ENCODE data around the gene LRRFIP2. TPM values are rescaled to one million over a fixed set of nuclear protein-coding genes. Genes with fewer than 3 reads are reported as not detected.
A peak's percentile ranks its signal among the peaks of the same experiment; 100 is the strongest.
"Not testable (repeated sequence)": the region's sequence is repeated elsewhere in the genome, so short reads cannot be mapped to it uniquely, and the experiment has no call there.

LRRFIP2 gene
- total RNA-seq, 1 donor from 2014 or later = 87.2 TPM

DNA sequence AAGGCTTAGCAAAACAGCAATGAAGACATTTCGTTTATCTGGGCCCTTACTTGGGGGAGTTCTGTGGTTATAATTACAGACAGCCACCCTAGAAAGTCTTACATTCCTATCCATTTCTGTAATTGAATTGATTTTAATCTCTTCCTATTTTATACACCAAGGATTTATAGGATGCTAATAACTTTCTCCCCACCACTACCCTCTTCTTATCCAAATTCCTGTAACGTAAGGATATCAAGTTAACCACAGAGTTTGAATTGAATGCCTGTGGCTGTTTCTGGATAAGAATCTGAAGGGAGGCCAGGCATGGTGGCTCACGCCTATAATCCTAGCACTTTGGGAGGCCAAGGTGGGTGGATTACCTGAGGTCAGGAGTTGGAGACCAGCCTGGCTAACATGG, 102.5 kb downstream of the LRRFIP2 start:
- no peak for DNase-seq (ENCODE audit: low read depth)

DNA sequence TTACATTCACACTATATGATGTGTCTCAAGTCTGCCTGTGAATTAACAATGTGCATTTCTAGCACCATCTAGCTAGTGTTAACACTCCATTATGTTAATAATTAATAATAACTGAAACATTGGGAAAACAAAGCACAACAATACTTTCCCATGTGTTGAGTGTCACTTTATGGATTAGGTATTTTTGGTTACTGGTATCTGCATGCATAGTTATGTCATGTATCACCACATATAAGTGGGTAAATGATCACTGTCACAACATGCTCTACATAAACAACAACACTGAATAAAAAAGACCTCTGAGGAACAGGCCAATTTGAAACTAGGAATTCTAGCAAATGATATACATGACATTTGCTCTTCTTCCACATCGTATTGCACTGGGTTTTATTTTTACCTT, 106.4 kb downstream of the LRRFIP2 start:
- DNase-seq (ENCODE audit: low read depth) = no peak

DNA sequence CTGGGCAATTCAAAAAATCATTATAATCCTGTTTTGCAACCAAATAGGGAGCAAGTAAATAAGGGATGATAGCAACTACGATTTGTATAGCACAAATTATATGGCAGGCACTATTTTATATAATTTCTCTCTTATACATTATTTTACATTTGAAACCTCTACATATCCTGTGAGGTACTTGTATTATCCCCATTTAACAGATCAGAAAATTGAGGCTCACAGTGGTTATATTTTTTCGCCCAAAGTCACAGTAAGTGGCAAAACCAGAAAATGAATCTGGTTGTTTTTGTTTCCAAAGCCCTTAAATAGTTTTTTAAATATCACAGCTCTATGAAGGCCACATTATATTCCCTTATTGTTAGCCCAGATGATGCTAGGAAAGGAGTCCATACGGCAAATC, 106.8 kb downstream of the LRRFIP2 start:
- no peak for DNase-seq (ENCODE audit: low read depth)

DNA sequence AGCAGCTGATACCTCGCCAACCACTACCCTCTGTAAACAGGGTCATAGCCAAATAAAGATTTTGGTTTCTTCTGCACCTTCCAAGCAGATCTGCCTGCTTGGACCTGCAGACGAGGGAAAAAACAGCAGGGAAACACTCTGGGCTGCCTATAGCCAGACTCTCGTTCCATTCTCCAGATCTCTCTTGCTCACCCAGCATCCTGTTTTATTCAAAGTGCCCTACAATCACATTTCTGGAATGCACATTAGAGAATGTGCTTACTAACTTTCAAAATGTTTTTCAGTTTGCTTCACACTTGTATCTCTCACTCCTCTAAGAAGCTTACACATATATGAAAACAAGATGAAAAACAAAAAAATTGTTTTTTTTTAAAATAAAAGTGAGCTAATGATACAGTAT, 109.6 kb downstream of the LRRFIP2 start:
- no peak for DNase-seq (ENCODE audit: low read depth)

DNA sequence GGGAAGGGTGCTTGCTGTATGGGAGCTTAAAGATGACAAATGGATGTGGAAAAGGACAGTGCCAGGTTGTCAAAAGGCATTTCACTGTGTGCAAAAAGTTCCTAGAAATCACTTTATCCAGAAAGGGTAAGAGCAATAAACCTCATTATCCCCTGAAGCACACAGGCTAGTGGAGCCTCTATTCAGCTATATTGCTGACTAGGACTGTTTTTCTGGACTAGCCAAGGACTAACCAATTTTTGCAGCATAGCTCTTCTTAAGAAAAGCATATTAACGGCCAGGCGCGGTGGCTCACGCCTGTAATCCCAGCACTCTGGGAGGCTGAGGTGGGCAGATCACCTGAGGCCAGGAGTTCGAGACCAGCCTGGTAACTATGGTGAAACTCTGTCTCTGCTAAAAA, 116.3 kb downstream of the LRRFIP2 start:
- no peak for DNase-seq (ENCODE audit: low read depth)

DNA sequence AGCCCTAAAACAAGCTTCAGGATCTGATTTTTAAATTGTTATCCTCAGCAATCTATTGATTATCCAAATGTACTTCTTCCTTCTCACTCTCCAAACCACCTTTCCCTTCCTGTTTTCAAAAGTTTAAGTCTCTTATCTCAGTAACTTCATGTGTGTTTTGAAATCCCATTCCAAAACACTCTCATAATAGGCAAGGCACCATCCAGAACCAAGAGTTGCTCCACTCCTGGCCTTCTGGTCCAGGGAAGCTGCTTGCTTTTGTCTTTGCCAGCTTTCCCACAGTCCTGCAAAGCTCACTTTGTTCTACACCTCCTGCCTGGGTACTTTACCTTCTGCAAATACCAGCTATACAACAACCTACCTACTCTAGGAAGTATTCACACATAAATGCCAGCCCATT, 117.6 kb downstream of the LRRFIP2 start:
- DNase-seq (ENCODE audit: low read depth) = no peak

DNA sequence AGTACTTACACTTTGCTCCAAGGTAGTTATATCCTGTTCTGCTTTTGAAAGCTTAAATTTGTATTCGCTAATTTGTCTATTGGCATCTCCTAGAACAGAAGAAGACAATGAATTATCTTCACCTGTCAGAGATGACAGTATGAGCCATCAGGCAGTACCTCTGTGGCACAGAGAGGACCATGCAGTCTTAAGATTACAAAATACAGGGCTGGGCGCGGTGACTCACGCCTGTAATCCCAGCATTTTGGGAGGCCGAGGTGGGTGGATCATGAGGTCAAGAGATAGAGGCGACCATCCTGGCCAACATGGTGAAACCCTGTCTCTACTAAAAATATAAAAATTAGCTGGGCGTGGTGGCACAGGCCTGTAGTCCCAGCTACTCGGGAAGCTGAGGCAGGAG, 119.3 kb downstream of the LRRFIP2 start:
- DNase-seq (ENCODE audit: low read depth) = peak; percentile 13

DNA sequence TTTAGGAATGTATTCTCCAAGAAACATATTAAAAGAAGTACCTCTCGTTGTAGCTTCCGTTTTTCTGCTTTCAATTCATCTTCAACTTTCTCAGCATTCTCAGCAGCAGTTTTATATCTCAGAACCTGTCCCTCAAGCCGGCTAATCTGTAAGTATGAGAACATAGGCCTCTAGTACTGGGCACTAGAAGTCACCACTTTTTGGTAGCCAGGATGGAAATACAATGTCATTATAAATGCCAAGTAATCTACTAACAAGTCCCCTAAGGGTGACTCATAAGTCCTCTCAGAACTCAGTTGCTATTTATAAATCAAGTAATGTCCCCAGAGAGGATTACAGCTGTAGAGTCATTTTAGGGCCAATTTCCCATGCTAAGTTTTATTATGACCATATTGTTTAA, 120.0 kb downstream of the LRRFIP2 start:
- peak; percentile 89 for DNase-seq (ENCODE audit: low read depth)

DNA sequence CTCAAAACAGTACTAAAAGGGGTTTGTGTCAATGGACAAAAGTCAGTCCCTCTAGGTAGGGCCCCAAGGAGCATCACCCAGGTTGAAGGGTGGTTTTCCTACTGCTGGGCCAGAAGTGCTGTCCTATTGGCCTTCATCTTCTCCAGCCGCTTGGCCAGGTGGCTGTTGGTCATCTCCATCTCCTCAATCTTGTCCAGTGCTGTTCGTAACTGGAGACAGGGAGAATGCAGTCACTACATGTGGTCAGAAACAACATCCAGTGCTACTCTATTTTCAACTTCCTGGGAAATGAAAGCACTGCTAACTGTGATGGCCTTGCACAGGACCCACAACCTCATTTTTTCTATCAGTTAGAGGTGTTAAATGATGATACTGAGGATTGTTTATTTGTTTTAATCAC, 120.6 kb downstream of the LRRFIP2 start:
- peak; percentile 80 for DNase-seq (ENCODE audit: low read depth)

DNA sequence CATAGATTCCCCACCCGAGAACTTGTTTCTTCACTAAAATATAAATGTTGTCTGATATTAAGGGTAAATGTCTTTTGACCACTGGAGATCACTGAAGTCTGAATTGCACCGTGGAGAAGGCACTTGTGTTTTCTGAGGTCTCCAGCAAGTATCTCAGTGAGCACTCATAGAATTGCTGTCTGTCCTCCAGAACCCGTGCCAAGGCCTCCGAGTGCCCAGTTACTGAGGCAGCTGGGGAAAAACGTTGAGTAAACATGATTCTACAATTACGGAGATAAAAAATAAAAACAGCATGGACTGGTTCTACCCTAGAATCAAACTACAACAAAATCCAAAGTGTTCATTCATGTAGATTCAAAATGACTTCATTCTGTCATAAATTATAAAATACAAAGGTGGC, 121.0 kb downstream of the LRRFIP2 start:
- DNase-seq (ENCODE audit: low read depth) = peak; percentile 23

DNA sequence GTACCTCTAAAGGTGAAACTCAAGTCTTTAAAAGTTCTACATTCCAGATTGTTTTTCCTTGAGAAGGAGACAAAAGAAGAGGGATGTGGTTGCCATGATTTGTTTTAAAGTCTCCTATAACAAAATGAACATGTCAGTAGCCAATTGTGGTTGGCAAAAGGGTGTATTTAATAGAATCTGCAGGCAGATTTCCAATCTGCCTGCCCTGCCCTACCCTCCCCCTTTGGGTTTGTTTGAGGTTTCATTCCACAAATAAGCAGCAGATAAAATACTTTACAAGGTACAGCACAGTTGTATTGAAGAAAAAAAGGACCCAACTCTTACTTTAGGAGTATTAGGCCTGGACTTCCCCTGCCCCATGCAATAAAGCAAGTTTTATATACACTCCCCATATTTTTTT, 121.5 kb downstream of the LRRFIP2 start:
- peak; percentile 62 for DNase-seq (ENCODE audit: low read depth)

DNA sequence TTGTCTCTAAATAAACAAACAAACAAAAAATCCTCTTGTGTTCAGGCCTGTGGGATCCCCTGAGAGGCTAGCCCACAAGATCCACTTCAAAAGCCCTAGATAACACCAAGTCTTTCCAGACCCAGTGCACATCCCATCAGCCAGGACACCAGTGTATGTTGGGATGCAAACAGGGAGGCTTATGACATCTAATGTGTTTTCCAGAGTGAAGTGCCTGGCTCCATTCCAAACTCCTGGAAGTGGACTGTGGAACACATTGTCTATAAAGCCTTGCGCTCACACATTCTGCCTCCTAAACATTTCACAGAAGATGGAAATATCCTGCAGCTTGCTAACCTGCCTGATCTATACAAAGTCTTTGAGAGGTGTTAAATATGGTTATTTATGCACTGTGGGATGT, 124.1 kb downstream of the LRRFIP2 start:
- no peak for DNase-seq (ENCODE audit: low read depth)

DNA sequence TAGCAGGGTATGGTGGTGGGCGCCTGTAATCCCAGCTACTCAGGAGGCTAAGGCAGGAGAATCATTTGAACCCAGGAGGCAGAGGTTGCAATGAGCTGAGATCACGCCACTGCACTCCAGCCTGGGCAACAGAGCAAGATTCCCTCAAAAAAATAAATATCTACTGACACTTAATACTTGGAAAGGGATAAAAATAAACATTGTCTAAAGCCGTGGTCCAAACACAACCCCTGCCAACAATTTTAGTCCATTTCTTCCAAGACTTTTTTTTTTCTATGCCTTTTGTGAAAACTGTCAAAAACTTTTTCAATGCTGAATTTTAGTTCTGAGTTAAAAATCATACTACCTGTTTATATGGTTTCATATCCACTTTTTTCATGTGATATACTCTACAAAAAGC, 131.7 kb downstream of the LRRFIP2 start:
- DNase-seq (ENCODE audit: low read depth) = not testable (repeated sequence)

DNA sequence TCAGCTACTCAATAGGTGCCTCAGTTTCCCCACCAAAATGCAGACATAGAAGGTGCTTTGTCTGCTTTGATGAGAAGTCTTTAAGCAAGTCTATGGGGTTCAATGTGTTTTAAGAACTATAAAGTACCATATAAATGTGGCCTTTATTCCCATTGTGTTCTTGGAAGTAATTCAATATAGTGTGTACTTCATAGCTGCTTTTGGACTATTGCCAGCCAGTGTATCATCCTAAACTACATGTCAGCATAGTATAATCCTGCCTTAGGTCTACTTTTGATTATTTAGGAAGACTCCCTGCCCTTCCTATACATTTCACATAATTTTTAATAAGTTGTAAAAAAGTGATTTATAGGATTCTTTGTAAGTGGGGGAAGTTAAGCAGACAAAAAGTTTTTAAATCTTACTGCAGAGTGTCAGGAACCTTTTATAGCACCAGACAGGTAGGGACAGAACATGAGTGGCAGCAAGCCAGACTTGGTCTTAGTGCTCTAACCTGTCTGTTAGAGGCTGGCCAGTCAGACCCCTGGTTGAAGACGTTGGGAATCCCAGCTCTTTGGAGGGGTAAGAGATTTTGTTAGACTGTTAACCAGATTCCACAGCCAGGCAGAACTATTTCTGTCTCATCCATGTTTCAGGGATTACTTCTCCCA, 132.7 kb downstream of the LRRFIP2 start:
- no peak for DNase-seq (ENCODE audit: low read depth)

DNA sequence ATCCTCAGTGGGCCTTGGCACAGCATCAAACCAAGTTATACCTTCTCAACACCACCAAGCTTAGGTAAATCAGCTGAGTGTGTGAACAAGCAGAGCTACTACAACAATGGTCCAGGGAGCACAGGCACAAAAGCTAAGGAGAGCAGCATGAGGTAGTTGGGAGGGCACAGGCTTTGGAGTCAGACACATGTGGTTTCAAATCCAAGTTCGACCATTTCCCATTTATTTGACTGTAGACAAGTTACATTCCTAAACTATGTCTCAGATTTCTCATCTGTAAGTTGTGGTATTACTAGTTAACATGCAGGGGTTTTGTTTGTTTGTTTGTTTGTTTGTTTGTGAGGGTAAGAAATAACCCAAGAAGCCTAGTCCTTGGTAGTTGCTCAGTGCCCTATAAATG, 134.2 kb downstream of the LRRFIP2 start:
- DNase-seq (ENCODE audit: low read depth) = no peak

DNA sequence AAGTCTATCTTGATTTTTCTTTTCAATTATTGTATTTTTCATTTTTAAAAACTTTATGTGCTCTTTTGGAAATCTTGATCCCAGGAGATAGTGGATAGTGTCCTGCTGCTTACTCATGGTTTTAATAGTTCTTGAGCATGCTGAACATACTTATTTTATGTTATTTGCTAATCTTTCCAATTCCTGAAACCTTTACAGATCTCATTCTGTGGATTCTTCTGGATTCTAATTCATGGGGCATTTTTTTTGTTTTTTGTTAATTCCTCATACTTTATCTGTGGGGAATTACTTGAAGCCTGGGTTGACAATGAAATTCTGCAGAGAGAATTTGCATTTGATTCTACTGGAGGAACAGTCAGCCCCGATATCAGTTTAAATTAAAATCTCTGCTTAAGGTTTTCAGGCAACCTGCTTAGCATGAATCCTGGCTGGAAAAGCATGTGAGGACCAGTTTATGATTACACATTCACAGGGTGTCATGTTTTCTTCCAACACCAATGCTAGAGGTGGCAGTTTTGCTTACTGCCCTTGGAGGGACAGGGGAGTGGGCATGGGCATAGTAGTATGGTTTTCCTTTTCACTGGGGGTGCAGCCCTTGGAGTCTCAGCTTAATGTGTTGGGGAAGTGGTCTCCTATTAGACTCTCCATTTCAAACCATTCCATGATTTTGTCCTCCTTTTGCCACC, 135.1 kb downstream of the LRRFIP2 start:
- DNase-seq (ENCODE audit: low read depth) = no peak

DNA sequence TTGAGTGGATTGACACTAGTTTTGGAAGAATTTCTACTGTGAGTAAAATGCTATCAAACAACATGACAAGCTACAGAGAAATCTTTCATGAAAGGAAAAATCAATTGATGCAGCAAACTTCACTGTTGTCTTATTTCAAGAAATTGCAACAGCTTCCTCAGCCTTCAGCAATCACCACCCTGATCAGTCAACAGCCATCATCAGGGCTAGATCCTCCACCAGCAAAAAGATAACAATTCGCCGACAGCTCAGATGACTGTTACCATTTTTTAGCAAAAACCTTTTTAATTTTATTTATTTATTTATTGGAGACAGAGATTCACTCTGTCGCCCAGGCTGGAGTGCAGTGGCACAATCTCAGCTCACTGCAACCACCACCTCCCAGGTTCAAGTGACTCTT, 137.0 kb downstream of the LRRFIP2 start:
- no peak for DNase-seq (ENCODE audit: low read depth)

DNA sequence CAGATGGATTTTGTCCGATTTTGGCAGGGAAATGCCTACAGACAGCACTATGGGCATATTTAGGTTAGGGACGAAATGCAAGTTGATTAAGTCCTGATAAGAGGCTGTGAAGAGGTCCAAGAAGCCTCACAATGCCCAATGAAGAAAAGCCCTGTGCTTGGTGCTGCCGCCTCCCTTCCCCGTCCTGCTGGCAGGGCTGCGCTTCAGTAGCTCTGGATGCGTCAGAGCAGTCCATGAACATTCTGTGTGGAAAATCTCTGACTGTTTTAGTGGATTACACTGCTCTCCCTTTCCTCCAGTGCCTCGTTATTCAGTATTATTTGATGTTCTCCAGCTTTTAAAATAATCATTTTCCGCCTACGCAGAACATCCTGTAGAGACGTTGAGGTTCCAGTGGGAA, 141.4 kb downstream of the LRRFIP2 start:
- DNase-seq (ENCODE audit: low read depth) = no peak

DNA sequence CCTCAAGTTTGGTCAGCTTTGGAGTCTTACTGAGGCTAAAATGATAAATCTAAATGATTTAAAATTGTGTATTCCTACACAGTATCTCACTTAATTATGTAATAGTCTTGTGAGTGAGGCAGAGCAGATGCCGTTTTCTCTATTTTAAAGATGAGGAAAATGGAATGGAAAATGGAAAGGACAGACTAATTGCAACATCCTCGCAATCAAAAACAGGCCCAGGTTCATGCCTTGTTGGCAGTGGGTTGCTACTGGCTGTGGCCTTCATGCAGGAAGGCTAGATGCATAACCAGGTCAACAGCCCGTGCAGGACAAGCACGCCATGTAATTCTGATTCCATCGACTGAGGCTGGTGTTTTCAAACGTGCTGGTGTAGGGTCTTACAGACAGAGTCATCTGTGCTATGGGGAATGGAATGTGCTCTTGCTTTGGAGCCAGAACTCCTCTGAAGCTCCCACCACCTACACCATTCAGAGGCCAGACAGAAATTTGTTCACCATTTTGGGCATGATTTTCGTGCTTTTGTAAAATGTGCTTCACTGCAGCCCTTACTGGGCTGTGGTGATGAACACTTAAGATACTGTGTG, 143.2 kb downstream of the LRRFIP2 start:
- no peak for DNase-seq (ENCODE audit: low read depth)

DNA sequence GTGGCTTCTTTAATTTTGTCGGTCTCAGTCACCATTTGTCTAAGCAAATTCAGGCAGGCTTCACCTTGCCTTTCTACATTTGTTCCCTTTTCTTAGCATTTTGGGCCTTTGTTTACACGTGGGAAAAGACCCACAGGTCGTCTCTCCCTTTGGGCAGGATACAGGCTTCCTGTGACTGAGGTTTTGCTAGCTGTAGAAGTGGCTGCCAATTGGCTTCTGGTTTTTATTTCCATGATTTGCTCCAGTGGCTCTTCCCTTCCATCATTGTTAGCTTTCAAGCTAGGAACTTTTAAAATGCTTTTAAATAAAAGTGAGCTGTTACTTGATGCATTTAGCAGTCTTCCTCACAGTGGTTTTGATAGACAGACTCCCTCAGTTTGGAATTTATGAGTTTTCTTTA, 143.8 kb downstream of the LRRFIP2 start:
- DNase-seq (ENCODE audit: low read depth) = no peak

DNA sequence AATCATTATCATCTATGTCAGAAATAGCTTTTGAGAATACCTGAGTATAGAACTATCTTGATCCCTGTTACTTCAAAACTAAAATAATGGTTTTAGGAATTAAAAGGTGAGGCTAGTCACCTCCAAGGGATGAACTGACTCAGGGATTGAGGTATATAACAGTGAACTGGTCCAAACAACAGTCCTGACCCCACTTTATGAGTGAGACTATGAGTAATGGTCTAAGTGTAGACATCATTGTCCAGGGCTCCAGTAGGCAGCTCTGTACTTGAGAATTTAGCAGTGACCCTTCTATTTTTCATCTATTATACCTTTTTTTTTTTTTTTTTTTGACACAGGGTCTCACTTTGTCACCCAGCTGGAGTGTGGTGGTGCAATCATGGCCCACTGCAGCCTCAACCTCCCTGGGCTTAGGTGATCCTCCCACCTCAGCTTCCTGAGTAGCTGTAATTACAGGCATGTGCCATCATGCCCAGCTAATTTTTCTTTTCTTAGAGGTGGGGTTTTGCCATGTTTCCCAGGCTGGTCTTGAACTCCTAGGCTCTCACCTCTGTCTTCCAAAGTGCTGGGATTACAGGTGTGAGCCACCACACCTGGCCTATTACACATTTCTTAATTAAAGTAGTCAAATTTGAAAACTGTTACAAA, 144.7 kb downstream of the LRRFIP2 start:
- no peak for DNase-seq (ENCODE audit: low read depth)

DNA sequence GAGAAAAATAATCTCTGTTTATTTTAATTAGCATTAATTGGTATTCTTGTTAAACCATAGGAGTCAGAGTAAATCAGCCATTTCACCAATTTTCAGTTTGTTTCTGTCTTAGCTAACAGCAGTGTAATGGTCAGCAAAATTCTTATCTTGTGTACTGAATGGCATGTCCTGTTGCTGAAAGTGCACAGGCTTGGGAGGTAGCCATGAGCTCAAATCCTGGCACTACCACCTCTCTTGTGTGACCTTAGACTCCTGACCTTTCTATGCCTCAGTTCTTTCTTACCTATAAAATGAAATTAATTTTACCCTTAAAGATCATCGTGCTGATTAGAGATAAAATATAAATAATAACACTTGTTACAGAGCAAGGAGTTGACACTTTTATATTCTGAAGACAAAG, 145.3 kb downstream of the LRRFIP2 start:
- DNase-seq (ENCODE audit: low read depth) = no peak
